Peyer's patch (tissue), 4 donors: ENCODE results near the gene DPM2. TPM values are rescaled to one million over a fixed set of nuclear protein-coding genes. Genes with fewer than 3 reads are reported as not detected.
A peak's percentile ranks its signal among the peaks of the same experiment; 100 is the strongest.

Experiments used
- DNase-seq, 3 donors: peaks; one replicate each; pipeline ENCODE4 v3.0.0-alpha.2; 2017 to 2019
- H3K27ac ChIP-seq, 4 donors: fragments of 200-600 bp; sonication (generic); one replicate each; pipeline ENCODE4 v1.5.1; 2016 to 2019
- H3K27me3 ChIP-seq, 2 donors: fragments of 200-600 bp; sonication (generic); one replicate each; pipeline ENCODE4 v1.5.1; 2019
- H3K36me3 ChIP-seq, 3 donors: fragments of 200-600 bp; sonication (generic); one replicate each; pipeline ENCODE4 v1.5.1; 2016 to 2019
- H3K4me1 ChIP-seq, 4 donors: fragments of 200-600 bp; sonication (generic); one replicate each; pipeline ENCODE4 v1.5.1; 2016 to 2019
- H3K4me3 ChIP-seq, 4 donors: fragments of 200-600 bp; sonication (generic); 1 replicate in 3 of 4; 2 replicates in 1 of 4; pipeline ENCODE4 v1.5.1; 2016 to 2019; ENCODE audit warnings: mild to moderate bottlenecking in 1 of 4
- H3K9me3 ChIP-seq, 4 donors: fragments of 200-600 bp; sonication (generic); one replicate each; pipeline ENCODE4 v1.5.1; 2016 to 2019; ENCODE audit warnings: mild to moderate bottlenecking in 1 of 4
- CTCF ChIP-seq, 6 experiments: fragments of 450-650 bp in 4 of 6; fragments of 200-600 bp in 2 of 6; sonication (generic) in 1 of 6; IDR thresholded peaks; one replicate each; pipeline ENCODE4 v1.5.1; 2017 to 2019; ENCODE audit warnings: antibody characterized with exemption in 6 of 6, mild to moderate bottlenecking in 3 of 6, moderate library complexity in 1 of 6
- POLR2A ChIP-seq, 2 donors: fragments of 450-650 bp; IDR thresholded peaks; one replicate each; pipeline ENCODE4 v1.5.1; 2017; ENCODE audit warnings: antibody characterized with exemption in 2 of 2, mild to moderate bottlenecking in 2 of 2, moderate library complexity in 2 of 2
- total RNA-seq, 4 donors: library from RNA; depleted of rRNA; stranded (reverse); fragments of >200 nt; gene quantifications; one replicate each; pipeline ENCODE4 v1.1.0, GENCODE V29; 2016

The DPM2 gene
- total RNA-seq, 4 donors from 2014 or later: 20.6 to 27.3 (median 22.1) TPM

GRCh38 chr9:127962278-127962677, 24.6 kb upstream of the DPM2 start:
- TF ChIP-seq CTCF (IDR thresholded peaks at IDR 0.05) (no peak), POLR2A (IDR thresholded peaks at IDR 0.05) (no peak)
- no peaks in the 10 kb centered on the region for H3K9me3 ChIP-seq
- no peak for DNase-seq
- peaks cover 10 to 71% (median 51%) of the 10 kb centered on the region in 4 donors for H3K4me1 ChIP-seq
- H3K27me3 ChIP-seq: no peaks in the 10 kb centered on the region
- H3K27ac ChIP-seq: peak overlapping the region in 3 of 4 donors; percentile 83 to 96 (median 95)
- H3K4me3 ChIP-seq: no peak overlapping the region
- H3K36me3 ChIP-seq: no peaks in the 10 kb centered on the region

DNA sequence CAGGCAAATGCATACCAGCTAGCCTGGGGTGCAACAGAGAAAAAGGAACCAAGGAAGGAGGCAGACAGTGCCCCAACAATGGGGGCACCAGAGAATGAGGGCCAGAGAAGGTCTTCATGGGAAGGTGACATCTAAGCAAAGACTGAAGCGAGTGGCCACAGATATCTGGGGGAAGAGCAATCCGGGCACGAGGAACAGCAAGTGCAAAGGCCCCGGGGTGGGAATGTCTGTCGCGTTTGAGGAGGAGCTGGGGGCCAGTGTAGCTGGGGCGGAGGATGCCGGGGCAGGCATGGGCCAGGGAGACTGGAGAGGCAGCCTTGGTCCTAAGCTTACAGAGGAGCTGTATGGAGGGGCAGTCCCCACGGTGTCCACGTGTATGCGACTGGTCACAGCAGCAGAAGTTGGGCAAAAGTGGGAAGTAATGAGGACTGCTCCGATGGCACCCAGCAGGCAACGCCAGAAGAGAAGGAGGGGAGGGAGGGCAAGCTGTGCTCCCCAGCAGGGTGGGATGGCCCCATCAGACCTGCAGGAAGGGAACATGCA, 24.0 kb upstream of the DPM2 start:
- H3K9me3 ChIP-seq: no peaks in the 10 kb centered on the region
- TF ChIP-seq CTCF (IDR thresholded peaks at IDR 0.05) (no peak), POLR2A (IDR thresholded peaks at IDR 0.05) (no peak)
- no peak for DNase-seq
- peak overlapping the region in 1 of 4 donors; percentile 71 for H3K27ac ChIP-seq
- H3K4me1 ChIP-seq: peaks cover 5 to 67% (median 48%) of the 10 kb centered on the region in 4 donors
- no peaks in the 10 kb centered on the region for H3K27me3 ChIP-seq
- H3K36me3 ChIP-seq: no peaks in the 10 kb centered on the region
- no peak overlapping the region for H3K4me3 ChIP-seq

DNA sequence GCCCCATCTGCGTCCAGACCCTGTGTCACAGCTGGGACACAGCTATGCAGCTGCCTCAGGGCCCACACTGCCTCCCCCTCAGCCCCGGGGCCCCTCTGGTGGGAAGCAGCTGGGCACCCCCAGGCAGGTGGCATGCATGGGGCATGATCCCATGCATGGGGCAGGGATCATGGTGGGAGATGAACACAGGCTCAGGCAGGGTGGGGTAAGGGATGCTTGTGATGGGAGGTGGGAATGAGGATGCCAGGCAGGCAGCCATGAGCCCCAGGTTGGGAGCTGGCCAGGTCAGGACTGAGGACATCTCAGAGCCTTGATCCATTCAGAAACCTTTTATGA, 23.5 kb upstream of the DPM2 start:
- no peak overlapping the region for H3K4me3 ChIP-seq
- H3K36me3 ChIP-seq: no peaks in the 10 kb centered on the region
- H3K27ac ChIP-seq: peak overlapping the region; percentile 37 to 86 (median 58)
- no peaks in the 10 kb centered on the region for H3K27me3 ChIP-seq
- peaks cover 5 to 67% (median 45%) of the 10 kb centered on the region in 4 donors for H3K4me1 ChIP-seq
- DNase-seq: no peak
- TF ChIP-seq CTCF (IDR thresholded peaks at IDR 0.05): no peak
- TF ChIP-seq POLR2A (IDR thresholded peaks at IDR 0.05): no peak
- no peaks in the 10 kb centered on the region for H3K9me3 ChIP-seq

DNA sequence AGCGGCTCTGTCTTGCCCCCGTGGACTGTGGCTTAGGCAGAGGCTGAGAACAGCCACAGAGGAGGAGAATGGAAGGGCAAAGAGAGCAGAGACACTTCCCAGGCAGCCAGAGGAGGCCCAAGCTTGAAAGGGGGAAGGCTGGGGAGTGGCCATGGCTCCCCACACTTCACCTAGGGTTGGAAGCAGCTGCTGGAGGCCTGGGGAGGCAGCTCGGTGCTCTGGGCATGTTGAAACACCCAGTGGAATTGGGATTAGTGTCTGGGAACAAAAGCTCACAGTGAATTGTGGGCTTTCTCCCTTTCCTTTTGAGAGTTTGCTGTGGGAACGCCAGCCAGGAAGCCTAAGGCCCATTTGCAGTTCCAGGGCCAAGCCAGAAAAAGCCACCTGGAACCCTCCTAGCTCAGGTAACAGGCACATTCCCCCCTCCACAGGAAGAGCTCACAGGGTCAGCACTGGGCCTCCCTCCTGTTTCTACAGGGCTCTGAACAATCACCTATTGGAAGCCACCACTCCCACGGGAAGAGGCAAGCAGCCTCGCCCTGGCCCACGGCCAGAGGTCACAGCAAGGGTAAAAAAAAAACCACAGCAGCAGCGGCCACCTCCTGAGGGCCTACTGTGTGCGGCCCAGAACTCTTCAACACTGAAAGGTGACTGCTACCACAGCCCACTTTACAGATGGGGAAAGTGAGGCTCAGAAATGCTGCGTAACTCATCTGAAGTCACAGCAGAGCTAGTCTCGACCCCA, 22.9 kb upstream of the DPM2 start:
- Histone ChIP-seq H3K27ac (peak overlapping the region; percentile 37 to 86 (median 58)), H3K9me3 (no peaks in the 10 kb centered on the region), H3K27me3 (no peaks in the 10 kb centered on the region), H3K4me3 (no peak overlapping the region), H3K36me3 (no peaks in the 10 kb centered on the region), H3K4me1 (peaks cover 6 to 67% (median 43%) of the 10 kb centered on the region in 4 donors)
- TF ChIP-seq POLR2A (IDR thresholded peaks at IDR 0.05): peak in 1 of 2 donors; percentile 9
- no peak for TF ChIP-seq CTCF (IDR thresholded peaks at IDR 0.05)
- no peak for DNase-seq

GRCh38 chr9:127959841-127960409, 22.3 kb upstream of the DPM2 start:
- DNase-seq: no peak
- Histone ChIP-seq H3K9me3 (no peaks in the 10 kb centered on the region), H3K36me3 (no peaks in the 10 kb centered on the region)

More at GRCh38 chr9:127959841-127960409, 22.3 kb upstream of the DPM2 start:
- TF ChIP-seq POLR2A (IDR thresholded peaks at IDR 0.05) (no peak), CTCF (IDR thresholded peaks at IDR 0.05) (no peak)
- H3K4me3 ChIP-seq: no peak overlapping the region
- peaks cover 13 to 67% (median 44%) of the 10 kb centered on the region in 4 donors for H3K4me1 ChIP-seq
- peak overlapping the region; percentile 37 to 86 (median 58) for H3K27ac ChIP-seq
- H3K27me3 ChIP-seq: no peaks in the 10 kb centered on the region
